KMS-11 (cell line): ENCODE data around the gene VPS51.

Experiments used
- H2AFZ ChIP-seq: fragments of 200-600 bp; sonication (generic); 2 replicates; pipeline ENCODE4 v1.6.1; 2016; ENCODE audit warnings: antibody characterized with exemption, mixed run types, low read depth
- H3K27ac ChIP-seq: fragments of 200-600 bp; sonication (generic); 2 replicates; pipeline ENCODE4 v1.6.1; 2016; ENCODE audit warnings: mild to moderate bottlenecking, mixed run types
- H3K27me3 ChIP-seq: fragments of 200-600 bp; sonication (generic); 2 replicates; pipeline ENCODE4 v1.6.1; 2017; ENCODE audit warnings: mild to moderate bottlenecking, low read depth, mixed run types, moderate library complexity; ENCODE audit not compliant: insufficient read depth
- H3K36me3 ChIP-seq: fragments of 200-600 bp; sonication (generic); 2 replicates; pipeline ENCODE4 v1.6.1; 2017; ENCODE audit warnings: mild to moderate bottlenecking, mixed run types; ENCODE audit not compliant: insufficient read depth
- H3K4me1 ChIP-seq: fragments of 200-600 bp; sonication (generic); 2 replicates; pipeline ENCODE4 v1.6.1; 2016; ENCODE audit warnings: mild to moderate bottlenecking, low read depth, mixed run types; ENCODE audit not compliant: poor library complexity, severe bottlenecking
- H3K4me2 ChIP-seq: fragments of 200-600 bp; sonication (generic); 2 replicates; pipeline ENCODE4 v1.7.0; 2016; ENCODE audit warnings: mild to moderate bottlenecking, mixed run types
- H3K4me3 ChIP-seq: fragments of 200-600 bp; sonication (generic); IDR thresholded peaks from 2 replicates; pipeline ENCODE4 v1.6.1; 2017; ENCODE audit warnings: low read depth, low read length, mixed read lengths; ENCODE audit not compliant: insufficient read depth
- H3K79me2 ChIP-seq: fragments of 200-600 bp; sonication (generic); 2 replicates; pipeline ENCODE4 v1.6.1; 2016; ENCODE audit warnings: low read depth, mixed run types; ENCODE audit not compliant: insufficient read depth
- H3K9ac ChIP-seq: fragments of 200-600 bp; sonication (generic); 2 replicates; pipeline ENCODE4 v1.6.1; 2016; ENCODE audit warnings: mild to moderate bottlenecking, mixed run types
- H4K20me1 ChIP-seq: fragments of 200-600 bp; sonication (generic); 2 replicates; pipeline ENCODE4 v1.6.1; 2016; ENCODE audit warnings: mild to moderate bottlenecking, mixed run types; ENCODE audit not compliant: insufficient read depth
- CTCF ChIP-seq: fragments of 200-600 bp; sonication (generic); conservative IDR thresholded peaks from 2 replicates; pipeline ENCODE4 v1.6.1; 2017; ENCODE audit warnings: low read depth, mild to moderate bottlenecking, antibody characterized with exemption, low read length, moderate library complexity, mixed read lengths

Gene VPS51

DNA sequence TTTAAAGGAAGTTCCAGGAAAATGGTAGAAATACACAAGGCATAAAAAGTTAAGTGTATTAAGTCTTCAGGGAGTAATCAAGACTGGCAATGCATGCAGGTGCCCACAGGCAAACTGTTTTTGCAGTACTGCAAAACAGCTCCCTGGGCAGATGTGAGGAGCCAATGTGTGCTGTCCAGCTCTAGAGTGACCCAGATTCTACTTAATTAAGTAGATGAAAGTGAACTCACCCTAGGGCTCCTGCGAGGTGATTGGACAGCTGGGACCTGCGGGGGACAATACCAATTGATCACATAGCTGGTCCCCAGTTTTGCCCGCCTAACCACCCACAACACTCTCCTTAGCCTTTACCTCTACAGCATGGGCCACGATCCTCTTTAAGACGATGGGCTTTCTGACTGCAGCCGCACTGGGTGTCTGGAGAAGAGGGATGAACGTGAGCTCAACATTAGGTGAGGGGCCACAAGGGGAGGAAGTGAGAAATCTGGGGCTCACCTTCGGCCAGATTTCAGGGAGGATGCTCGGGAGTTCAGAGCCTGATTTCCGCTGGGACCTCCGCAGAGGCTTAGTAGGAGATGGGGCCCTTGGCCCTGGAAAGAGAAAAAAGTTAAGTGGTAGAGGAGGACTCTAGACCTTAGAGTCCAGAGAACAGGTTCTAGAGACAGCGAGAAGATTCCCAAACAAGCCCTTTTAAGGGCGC, 12.7 kb upstream of the VPS51 start:
- Histone ChIP-seq H3K4me1 (peaks cover 79% of the 10 kb centered on the region), H3K9ac (peak overlapping the region; percentile 86), H3K27ac (peak overlapping the region; percentile 74), H2AFZ (peak overlapping the region; percentile 31; the same call in 1 of the 2 replicates), H3K27me3 (no peaks in the 10 kb centered on the region), H4K20me1 (no peaks in the 10 kb centered on the region), H3K36me3 (0 out of 2 replicates have a peak, but pooled peaks cover 3% of the 10 kb centered on the region), H3K4me3 (peak overlapping the region; percentile 59), H3K4me2 (peak overlapping the region; percentile 100), H3K79me2 (peaks cover 73% of the 10 kb centered on the region)
- TF ChIP-seq CTCF = no peak

DNA sequence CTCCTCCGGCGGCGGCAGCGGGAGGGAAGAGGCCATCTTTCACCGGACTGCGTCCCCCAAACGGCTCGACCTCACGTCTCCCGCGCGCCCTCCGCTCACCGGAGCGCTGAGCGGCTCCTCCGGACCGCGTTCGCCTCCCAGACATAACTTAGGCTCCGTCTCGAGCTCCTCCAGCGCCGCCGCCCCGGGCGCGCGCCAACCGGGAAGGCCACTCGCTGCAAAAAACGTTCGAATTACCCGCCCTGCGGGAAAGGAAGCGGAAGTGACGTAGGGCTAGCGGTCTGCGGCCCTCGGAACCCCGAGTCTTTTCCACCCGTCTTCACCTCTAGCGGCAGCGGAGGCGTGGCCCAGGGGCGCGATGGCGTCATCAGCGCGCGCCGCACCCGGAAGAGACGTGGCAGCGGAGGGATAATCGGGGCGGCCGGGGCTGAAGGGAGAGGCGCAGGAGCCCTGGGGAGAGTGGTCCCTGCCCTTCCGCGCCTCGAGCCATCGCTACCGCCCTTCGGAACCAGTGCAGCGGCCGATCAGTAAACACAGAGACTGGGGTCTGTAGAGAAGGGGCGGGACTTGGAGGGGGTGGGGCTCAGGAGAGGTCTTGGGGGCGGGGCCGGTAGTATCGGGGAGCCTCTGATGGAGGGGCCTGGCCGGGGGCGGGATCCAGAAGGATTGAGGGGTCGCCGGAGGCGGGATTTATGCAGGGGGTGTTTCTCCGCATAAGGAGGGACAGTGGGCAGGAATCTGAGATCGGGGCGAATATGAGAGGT, 12.0 kb upstream of the VPS51 start, which contains the start of the genes CDCA5 and ZFPL1:
CDCA5 (minus strand) TSS at position 207 of the 764 bp plus-strand sequence; CDS start at position 145, 62 bp downstream.
ZFPL1 (plus strand) TSS at position 389 of the 764 bp plus-strand sequence. CDS start 477 bp downstream, outside the sequence.
- peak within 1 kb of the TSS; percentile 86 for H3K9ac ChIP-seq
- peak within 1 kb of the TSS; percentile 100 for H3K4me2 ChIP-seq
- peak within 1 kb of the TSS; percentile 31; the same call in 1 of the 2 replicates for H2AFZ ChIP-seq
- TF ChIP-seq CTCF = no peak
- H3K4me1 ChIP-seq = peaks cover 79% of the 10 kb centered on the region
- H3K27me3 ChIP-seq = no peaks in the 10 kb centered on the region
- peak within 1 kb of the TSS; percentile 74 for H3K27ac ChIP-seq
- 0 out of 2 replicates have a peak, but pooled peaks cover 3% of the 10 kb centered on the region for H3K36me3 ChIP-seq
- H3K4me3 ChIP-seq = peak within 1 kb of the TSS; percentile 59
- H4K20me1 ChIP-seq = no peaks in the 10 kb centered on the region
- peaks cover 66% of the 10 kb centered on the region for H3K79me2 ChIP-seq

DNA sequence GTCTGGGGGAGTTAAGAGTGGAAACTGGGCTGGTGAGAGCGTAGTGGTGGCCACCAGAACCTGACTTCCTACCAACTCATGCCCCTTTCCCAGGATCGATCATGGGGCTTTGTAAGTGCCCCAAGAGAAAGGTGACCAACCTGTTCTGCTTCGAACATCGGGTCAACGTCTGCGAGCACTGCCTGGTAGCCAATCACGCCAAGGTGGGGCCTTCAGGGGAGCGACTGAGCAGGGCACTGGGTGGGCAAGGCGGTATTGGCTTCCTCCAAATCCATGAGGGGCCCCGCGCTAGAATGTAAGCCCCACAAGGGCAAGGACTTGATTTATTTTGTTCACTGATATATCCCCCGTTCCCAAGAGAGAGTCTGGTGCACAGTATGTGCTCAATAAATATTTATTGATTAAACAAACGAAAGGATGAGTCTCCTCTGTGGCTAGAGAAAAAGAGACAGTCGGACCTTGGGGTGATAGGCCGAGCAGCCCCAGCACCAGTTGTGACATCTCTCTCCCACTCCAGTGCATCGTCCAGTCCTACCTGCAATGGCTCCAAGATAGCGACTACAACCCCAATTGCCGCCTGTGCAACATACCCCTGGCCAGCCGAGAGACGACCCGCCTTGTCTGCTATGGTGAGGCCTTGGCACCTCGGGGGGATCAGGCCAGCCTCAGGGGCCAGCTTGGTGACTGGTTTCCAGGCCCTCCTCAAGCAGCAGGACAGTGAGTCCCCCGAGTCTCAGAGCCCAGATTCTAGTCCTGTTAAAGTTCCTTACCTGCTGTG, 11.2 kb upstream of the VPS51 start:
- Histone ChIP-seq H3K36me3 (no peaks in the 10 kb centered on the region), H3K4me2 (peak overlapping the region; percentile 87), H4K20me1 (no peaks in the 10 kb centered on the region), H3K27ac (no peak overlapping the region; the same call in 1 of the 2 replicates), H3K4me3 (no peak overlapping the region), H3K79me2 (peaks cover 58% of the 10 kb centered on the region), H3K27me3 (no peaks in the 10 kb centered on the region), H3K9ac (peak overlapping the region; percentile 86), H2AFZ (no peak overlapping the region), H3K4me1 (peaks cover 79% of the 10 kb centered on the region)
- TF ChIP-seq CTCF = no peak

DNA sequence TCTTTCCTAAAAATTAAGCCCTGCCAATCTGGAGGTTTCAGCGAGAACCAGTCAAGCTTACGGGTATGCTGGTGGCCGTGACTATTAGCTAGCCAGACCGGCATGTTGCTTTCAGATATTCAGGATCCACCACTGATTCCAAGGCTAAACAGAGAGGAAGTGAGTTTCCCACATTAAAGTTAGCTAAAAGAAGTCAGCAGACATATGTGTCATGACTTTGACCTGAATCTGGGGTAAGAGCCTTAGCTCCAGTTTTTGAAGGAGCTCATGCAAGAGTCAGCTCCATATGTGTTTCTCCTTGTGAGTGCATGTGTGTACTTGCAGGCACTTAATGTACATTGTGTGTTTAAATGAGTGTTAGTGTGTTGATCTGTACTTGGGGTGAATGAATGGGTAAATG, 10.6 kb upstream of the VPS51 start:
- Histone ChIP-seq H3K79me2 (peaks cover 52% of the 10 kb centered on the region), H3K36me3 (no peaks in the 10 kb centered on the region), H3K4me3 (no peak overlapping the region), H3K27me3 (no peaks in the 10 kb centered on the region), H3K27ac (no peak overlapping the region), H2AFZ (no peak overlapping the region), H3K4me2 (peak overlapping the region; percentile 87; the same call in 1 of the 2 replicates), H4K20me1 (no peaks in the 10 kb centered on the region), H3K4me1 (peaks cover 79% of the 10 kb centered on the region), H3K9ac (no peak overlapping the region)
- no peak for TF ChIP-seq CTCF
